Naive thymus-derived CD4-positive, alpha-beta T cell (primary cell): Measurements from ENCODE around the gene CALM3. TPM values are rescaled to one million over a fixed set of nuclear protein-coding genes. Genes with fewer than 3 reads are reported as not detected.

Experiments used
- ATAC-seq: fragments of 150-1000 bp; cut with Tn5 transposase; 2 replicates; pipeline ENCODE4 v1.10.0; 2021; ENCODE audit warnings: mild to moderate bottlenecking, moderate library complexity
- CTCF ChIA-PET: fragments of 350-600 bp; sonication (Branson Sonifier 250); formaldehyde crosslinking; loops from one replicate; lab custom pipeline; 2021; ENCODE audit warnings: antibody characterized with exemption; lab: Charles Lee
- POLR2A ChIA-PET: fragments of 350-600 bp; sonication (Branson Sonifier 250); formaldehyde crosslinking; loops from one replicate; lab custom pipeline; 2021; ENCODE audit warnings: antibody characterized with exemption, inconsistent platforms; lab: Charles Lee
- DNase-seq, 9 donors: peaks; one replicate each; pipeline versions ENCODE4 v3.0.0 to v3.0.0-alpha.2; 2020 to 2022; ENCODE audit warnings: mixed read lengths in 1 of 9
- H3K27ac ChIP-seq: one replicate; pipeline ENCODE4 v1.7.0; 2013; ENCODE audit warnings: mild to moderate bottlenecking, low read depth, low read length, moderate library complexity
- H3K27me3 ChIP-seq, 2 donors: one replicate each; pipeline ENCODE4 v1.7.0; 2013; ENCODE audit warnings: low read length in 2 of 2, mild to moderate bottlenecking in 2 of 2, moderate library complexity in 2 of 2; ENCODE audit not compliant: control insufficient read depth in 2 of 2, insufficient read depth in 2 of 2
- H3K36me3 ChIP-seq, 3 experiments: 1 replicate in 2 of 3; 2 replicates in 1 of 3; pipeline ENCODE4 v1.7.0; 2013; ENCODE audit warnings: low read length in 3 of 3, mild to moderate bottlenecking in 3 of 3, moderate library complexity in 1 of 3; ENCODE audit not compliant: insufficient read depth in 3 of 3, control insufficient read depth in 2 of 3
- H3K4me1 ChIP-seq, 2 donors: one replicate each; pipeline ENCODE4 v1.7.0; 2013; ENCODE audit warnings: low read length in 2 of 2, mild to moderate bottlenecking in 2 of 2, moderate library complexity in 1 of 2; ENCODE audit not compliant: control insufficient read depth in 2 of 2, insufficient read depth in 2 of 2
- H3K4me3 ChIP-seq: 2 replicates; pipeline ENCODE4 v1.7.0; 2013; ENCODE audit warnings: mild to moderate bottlenecking, low read length
- H3K9me3 ChIP-seq, 3 experiments: 1 replicate in 2 of 3; 2 replicates in 1 of 3; pipeline ENCODE4 v1.7.0; 2013; ENCODE audit warnings: low read length in 3 of 3; ENCODE audit not compliant: control insufficient read depth in 2 of 3
- H3K27ac Mint-ChIP-seq, 9 donors: one replicate each; pipeline ENCODE4 v1.8.0; 2020 to 2022; ENCODE audit warnings: mixed read lengths in 9 of 9, mild to moderate bottlenecking in 8 of 9, moderate library complexity in 5 of 9, inconsistent platforms in 2 of 9
- H3K27me3 Mint-ChIP-seq, 5 donors: one replicate each; pipeline ENCODE4 v1.8.0; 2021 to 2022; ENCODE audit warnings: mixed read lengths in 5 of 5, mild to moderate bottlenecking in 1 of 5
- H3K36me3 Mint-ChIP-seq, 5 donors: one replicate each; pipeline ENCODE4 v1.8.0; 2020 to 2022; ENCODE audit warnings: mixed read lengths in 5 of 5, mild to moderate bottlenecking in 3 of 5, inconsistent platforms in 1 of 5
- H3K4me1 Mint-ChIP-seq, 7 donors: one replicate each; pipeline ENCODE4 v1.8.0; 2020 to 2022; ENCODE audit warnings: mixed read lengths in 7 of 7, mild to moderate bottlenecking in 3 of 7, inconsistent platforms in 1 of 7
- H3K4me3 Mint-ChIP-seq, 10 donors: one replicate each; pipeline ENCODE4 v1.8.0; 2020 to 2022; ENCODE audit warnings: mild to moderate bottlenecking in 10 of 10, mixed read lengths in 10 of 10, moderate library complexity in 6 of 10, inconsistent platforms in 2 of 10
- H3K9me3 Mint-ChIP-seq, 11 donors: one replicate each; pipeline ENCODE4 v1.8.0; 2020 to 2022; ENCODE audit warnings: mixed read lengths in 11 of 11, mild to moderate bottlenecking in 4 of 11, inconsistent platforms in 1 of 11, moderate library complexity in 1 of 11
- intact Hi-C, 2 donors: fragments of 100-400 bp; cut with micrococcal nuclease; formaldehyde crosslinking; loops; one replicate each; pipeline ENCODE4 v1.15.1; 2023
- polyA plus RNA-seq, 2 donors: library from polyadenylated mRNA; unstranded; fragments of 300-500 nt; fragmentation: Illumina TruSeq; gene quantifications; one replicate each; pipeline ENCODE4 v1.2.3, GENCODE V29; 2021
- total RNA-seq, 6 experiments: library from RNA in 5 of 6; stranded (reverse) in 5 of 6; gene quantifications; 1 replicate in 5 of 6; 2 replicates in 1 of 6; pipeline ENCODE4 v1.2.3 and lab custom pipeline; 2021 to 2026

CALM3 gene
- total and polyA plus RNA-seq, 7 experiments from 2014 or later = 203 to 517 (median 254) TPM

- H3K36me3 Mint-ChIP-seq = peaks cover 4 to 42% (median 11%) of the 10 kb centered on the region in 5 donors
- H3K9me3 Mint-ChIP-seq = peaks cover 0 to 20% (median 8%) of the 10 kb centered on the region in 11 donors
- H3K27ac Mint-ChIP-seq = peak overlapping the region; percentile 89 to 100 (median 95)
- Histone ChIP-seq H3K4me3 (peak overlapping the region; percentile 99), H3K27ac (peak overlapping the region; percentile 99), H3K9me3 (peaks cover 0 to 11% (median 0%) of the 10 kb centered on the region in 3 experiments), H3K27me3 (no peaks in the 10 kb centered on the region), H3K36me3 (peaks cover 0 to 35% (median under 1%) of the 10 kb centered on the region in 3 experiments), H3K4me1 (peaks cover 15 to 30% of the 10 kb centered on the region in 2 donors)
- peak overlapping the region; percentile 95 to 100 (median 98) for H3K4me3 Mint-ChIP-seq
- peaks cover 0 to 7% (median 0%) of the 10 kb centered on the region in 5 donors for H3K27me3 Mint-ChIP-seq
- ATAC-seq (no peak), DNase-seq (peak in 1 of 9 donors; percentile 68)
- POLR2A ChIA-PET = interaction anchor here (0.8 to 4.5 kb wide), 11 partner anchors 9 to 654 kb away, joined by 3 to 112 read pairs (median 15); partner anchors contain the start of genes CCDC9 and DACT3
- CTCF ChIA-PET = interaction anchor here (0.6 to 3.7 kb wide), 6 partner anchors 10 to 192 kb away, joined by 4 to 17 read pairs (median 6); partner anchors contain the start of gene DACT3
- peaks cover 35 to 62% (median 52%) of the 10 kb centered on the region in 7 donors for H3K4me1 Mint-ChIP-seq
- intact Hi-C loops = loop anchor here (1.0 to 10.0 kb wide), 7 partner anchors 9 to 1010 kb away; partner anchors contain the start of genes AP2S1 (in 1 of the 2), FKRP (in 1 of the 2), MYPOP (in 1 of the 2) and STRN4 (in 1 of the 2)
These were observed 1.5 kb downstream of the CALM3 start for GRCh38 chr19:46602392-46603194.

GRCh38 chr19:46603195-46603637 is 2.1 kb downstream of the CALM3 start:
- H3K9me3 ChIP-seq = peaks cover 0 to 9% (median 0%) of the 10 kb centered on the region in 3 experiments
- Mint-ChIP-seq H3K27ac (peak overlapping the region; percentile 66 to 100 (median 95)), H3K27me3 (peaks cover 0 to 4% (median 0%) of the 10 kb centered on the region in 5 donors), H3K9me3 (peaks cover 0 to 14% (median 7%) of the 10 kb centered on the region in 11 donors), H3K36me3 (peaks cover 10 to 43% (median 16%) of the 10 kb centered on the region in 5 donors), H3K4me1 (peaks cover 35 to 64% (median 55%) of the 10 kb centered on the region in 7 donors), H3K4me3 (peak overlapping the region; percentile 95 to 100 (median 98))
- CTCF ChIA-PET = interaction anchor here (3.0 to 3.7 kb wide), 2 partner anchors 17 to 59 kb away, joined by 9 to 17 read pairs; partner anchors contain the start of gene DACT3
- ATAC-seq = no peak
- H3K4me3 ChIP-seq = peak overlapping the region; percentile 99
- H3K4me1 ChIP-seq = peaks cover 15 to 30% of the 10 kb centered on the region in 2 donors
- intact Hi-C loops = loop anchor here (1.0 to 10.0 kb wide), 7 partner anchors 8 to 1009 kb away; partner anchors contain the start of genes AP2S1 (in 1 of the 2), FKRP (in 1 of the 2), MYPOP (in 1 of the 2) and STRN4 (in 1 of the 2)
- peaks cover 0 to 41% (median 5%) of the 10 kb centered on the region in 3 experiments for H3K36me3 ChIP-seq
- DNase-seq = peak in 1 of 9 donors; percentile 9
- no peaks in the 10 kb centered on the region for H3K27me3 ChIP-seq
- H3K27ac ChIP-seq = peak overlapping the region; percentile 99
- POLR2A ChIA-PET = interaction anchor here (0.8 to 4.5 kb wide), 5 partner anchors 9 to 81 kb away, joined by 3 to 112 read pairs (median 3); partner anchors contain the start of gene DACT3

GRCh38 chr19:46603752-46604231 is 2.7 kb downstream of the CALM3 start:
- intact Hi-C loops = loop anchor here (1.0 to 10.0 kb wide), 7 partner anchors 8 to 1009 kb away; partner anchors contain the start of genes AP2S1 (in 1 of the 2), FKRP (in 1 of the 2), MYPOP (in 1 of the 2) and STRN4 (in 1 of the 2)
- H3K27me3 ChIP-seq = no peaks in the 10 kb centered on the region
- DNase-seq (no peak), ATAC-seq (no peak)
- peak overlapping the region; percentile 99 for H3K4me3 ChIP-seq
- H3K4me1 Mint-ChIP-seq = peaks cover 35 to 67% (median 53%) of the 10 kb centered on the region in 7 donors
- peaks cover 8 to 42% (median 13%) of the 10 kb centered on the region in 5 donors for H3K36me3 Mint-ChIP-seq
- H3K27ac ChIP-seq = peak overlapping the region; percentile 99
- peaks cover 0 to 3% (median 0%) of the 10 kb centered on the region in 5 donors for H3K27me3 Mint-ChIP-seq
- H3K9me3 Mint-ChIP-seq = peaks cover 0 to 8% (median 3%) of the 10 kb centered on the region in 11 donors
- ChIA-PET POLR2A (interaction anchor here (1.0 to 4.5 kb wide), 3 partner anchors 8 to 81 kb away, joined by 3 to 112 read pairs (median 3); no protein-coding TSS in a partner anchor), CTCF (interaction anchor here (3.0 kb wide), 1 partner anchor 17 kb away, joined by 9 read pairs; no protein-coding TSS in a partner anchor)
- peaks cover 0 to 47% (median 11%) of the 10 kb centered on the region in 3 experiments for H3K36me3 ChIP-seq
- peak overlapping the region; percentile 95 to 100 (median 98) for H3K4me3 Mint-ChIP-seq
- peaks cover 0 to 4% (median 0%) of the 10 kb centered on the region in 3 experiments for H3K9me3 ChIP-seq
- H3K4me1 ChIP-seq = peaks cover 15 to 30% of the 10 kb centered on the region in 2 donors
- peak overlapping the region; percentile 39 to 100 (median 95) for H3K27ac Mint-ChIP-seq

- Histone ChIP-seq H3K36me3 (peaks cover 0 to 58% (median 20%) of the 10 kb centered on the region in 3 experiments), H3K9me3 (no peaks in the 10 kb centered on the region), H3K27me3 (no peaks in the 10 kb centered on the region), H3K4me3 (no peak overlapping the region), H3K27ac (peak overlapping the region; percentile 40), H3K4me1 (peaks cover 15 to 34% of the 10 kb centered on the region in 2 donors)
- intact Hi-C loops = loop anchor here (5.0 to 10.0 kb wide), 5 partner anchors 142 to 1007 kb away; partner anchors contain the start of genes AP2S1 (in 1 of the 2), FKRP (in 1 of the 2), MYPOP (in 1 of the 2) and STRN4 (in 1 of the 2)
- H3K36me3 Mint-ChIP-seq = peaks cover 11 to 47% (median 24%) of the 10 kb centered on the region in 5 donors
- no peak for ATAC-seq
- no peak for DNase-seq
- CTCF ChIA-PET = no interaction called here
- H3K27ac Mint-ChIP-seq = peak overlapping the region in 5 of 9 donors; percentile 9 to 74 (median 41)
- POLR2A ChIA-PET = interaction anchor here (0.7 to 1.7 kb wide), 3 partner anchors 10 to 1006 kb away, joined by 3 to 4 read pairs (median 3); partner anchors contain the start of gene ZC3H4
- peaks cover 0 to 3% (median 0%) of the 10 kb centered on the region in 5 donors for H3K27me3 Mint-ChIP-seq
- peak overlapping the region in 2 of 10 donors; percentile 33 to 53 for H3K4me3 Mint-ChIP-seq
- peaks cover 0 to 4% (median 0%) of the 10 kb centered on the region in 11 donors for H3K9me3 Mint-ChIP-seq
- H3K4me1 Mint-ChIP-seq = peaks cover 41 to 75% (median 59%) of the 10 kb centered on the region in 7 donors
These were observed 3.7 kb downstream of the CALM3 start for GRCh38 chr19:46604781-46605355.

- Mint-ChIP-seq H3K27ac (peak overlapping the region in 6 of 9 donors; percentile 41 to 76 (median 67)), H3K4me3 (peak overlapping the region in 5 of 10 donors; percentile 23 to 64 (median 33)), H3K4me1 (peaks cover 43 to 75% (median 61%) of the 10 kb centered on the region in 7 donors), H3K36me3 (peaks cover 11 to 46% (median 24%) of the 10 kb centered on the region in 5 donors), H3K9me3 (peaks cover 0 to 4% (median 0%) of the 10 kb centered on the region in 11 donors), H3K27me3 (peaks cover 0 to 3% (median 0%) of the 10 kb centered on the region in 5 donors)
- H3K27ac ChIP-seq = peak overlapping the region; percentile 40
- intact Hi-C loops = loop anchor here in 1 of 2 donors (10.0 kb wide), 1 partner anchor 249 kb away; the partner anchor contains the start of gene AP2S1
- no peaks in the 10 kb centered on the region for H3K9me3 ChIP-seq
- no peak overlapping the region for H3K4me3 ChIP-seq
- ChIA-PET CTCF (interaction anchor here (1.1 kb wide), 1 partner anchor 63 kb away, joined by 3 read pairs; no protein-coding TSS in a partner anchor), POLR2A (interaction anchor here (1.2 to 1.7 kb wide), 2 partner anchors 9 to 508 kb away, joined by 3 read pairs; partner anchors contain the start of gene ZC3H4)
- H3K4me1 ChIP-seq = peaks cover 15 to 34% of the 10 kb centered on the region in 2 donors
- no peak for ATAC-seq
- H3K27me3 ChIP-seq = no peaks in the 10 kb centered on the region
- peaks cover 0 to 61% (median 20%) of the 10 kb centered on the region in 3 experiments for H3K36me3 ChIP-seq
- DNase-seq = no peak
These were observed 4.3 kb downstream of the CALM3 start for GRCh38 chr19:46605356-46605821.
